GM12891 (cell line): ENCODE data around the gene CCL2.

ENCODE experiments used
- POLR2A ChIP-seq: IDR thresholded peaks from 2 replicates; pipeline ENCODE4 v1.6.1; 2011; ENCODE audit warnings: low read depth, low read length, control low read depth
- POLR2AphosphoS5 ChIP-seq: IDR thresholded peaks from 2 replicates; pipeline ENCODE4 v1.6.1; 2011; ENCODE audit warnings: low read depth, low read length, control low read depth
- POU2F2 ChIP-seq: IDR thresholded peaks from 2 replicates; pipeline ENCODE4 v1.6.1; 2011; ENCODE audit warnings: low read depth, mild to moderate bottlenecking, control low read depth, low read length, moderate library complexity
- TAF1 ChIP-seq: IDR thresholded peaks from 2 replicates; pipeline ENCODE4 v1.6.1; 2011; ENCODE audit warnings: low read depth, low read length, control low read depth

- TF ChIP-seq TAF1 (no peak), POLR2AphosphoS5 (no peak), POLR2A (no peak), POU2F2 (no peak)
Observed at GRCh38 chr17:34261568-34262337, 6.7 kb downstream of the CCL2 start.
